DND-41 (cell line): ENCODE results near the gene NPHP4.

Experiments
- CTCF ChIP-seq: IDR thresholded peaks from 2 replicates; pipeline ENCODE4 v1.5.1; 2012; ENCODE audit warnings: borderline replicate concordance, low read length, moderate library complexity, mild to moderate bottlenecking; ENCODE audit not compliant: poor library complexity, severe bottlenecking; ENCODE audit errors: extremely low read depth
- EZH2 ChIP-seq: IDR thresholded peaks from 3 replicates; pipeline ENCODE4 v1.6.1; 2012; ENCODE audit warnings: borderline replicate concordance, low read depth, mild to moderate bottlenecking, moderate library complexity, low read length, inconsistent platforms; ENCODE audit not compliant: severe bottlenecking

DNA sequence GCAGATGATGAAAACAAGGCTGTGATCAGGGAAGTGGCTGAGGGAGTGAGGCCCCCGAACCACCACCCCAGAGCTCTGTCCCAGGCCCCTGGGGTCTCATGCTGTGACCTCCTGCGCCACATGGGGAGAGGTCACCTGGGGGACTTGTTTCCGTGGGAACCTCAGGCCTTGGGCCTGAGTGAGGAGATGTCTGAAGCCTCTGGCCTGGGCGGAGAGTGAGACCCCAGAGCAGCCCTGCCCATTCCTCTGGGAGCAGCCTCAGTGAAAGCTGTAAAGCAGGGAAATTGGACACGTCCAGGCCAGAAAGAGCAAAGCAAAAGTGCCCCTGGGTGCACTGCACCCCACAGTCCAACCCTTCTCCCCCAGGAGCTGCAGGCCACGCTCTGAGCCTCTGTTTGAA is 16.5 kb upstream of the NPHP4 start:
- TF ChIP-seq CTCF (no peak), EZH2 (no peak)
